NCI-H2081 (cell line): ENCODE results near the gene BEND2.
"Not testable (repeated sequence)": the region's sequence is repeated elsewhere in the genome, so short reads cannot be mapped to it uniquely, and the experiment has no call there.

Source experiments
- DNase-seq, 2 experiments: peaks; one replicate each; lab custom pipeline; 2025; lab: John Stamatoyannopoulos, UW

The BEND2 gene

DNA sequence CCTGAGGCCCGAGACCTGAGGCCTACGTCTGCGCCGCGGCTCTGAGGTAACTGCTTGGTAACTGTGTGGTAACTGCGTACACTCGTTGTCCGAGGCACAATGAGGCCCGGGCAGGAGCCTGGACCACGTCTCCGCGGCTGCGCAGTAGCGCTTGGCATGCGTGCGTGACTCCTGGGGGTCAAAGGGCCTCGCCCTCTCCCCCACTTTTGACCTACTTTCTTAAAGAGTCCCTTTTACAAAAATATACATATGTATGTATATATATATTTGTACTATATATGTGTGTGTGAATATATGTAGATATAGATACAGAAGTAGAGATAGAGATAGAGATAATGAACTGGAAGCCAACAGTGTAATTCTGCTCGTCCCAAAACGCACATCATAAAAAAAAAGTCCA is at the start of gene BEND2:
Gene BEND2, minus strand, starts transcription at position 101 of the 400 bp plus-strand sequence. CDS start 136 bp downstream, outside the sequence.
- no peak for DNase-seq

DNA sequence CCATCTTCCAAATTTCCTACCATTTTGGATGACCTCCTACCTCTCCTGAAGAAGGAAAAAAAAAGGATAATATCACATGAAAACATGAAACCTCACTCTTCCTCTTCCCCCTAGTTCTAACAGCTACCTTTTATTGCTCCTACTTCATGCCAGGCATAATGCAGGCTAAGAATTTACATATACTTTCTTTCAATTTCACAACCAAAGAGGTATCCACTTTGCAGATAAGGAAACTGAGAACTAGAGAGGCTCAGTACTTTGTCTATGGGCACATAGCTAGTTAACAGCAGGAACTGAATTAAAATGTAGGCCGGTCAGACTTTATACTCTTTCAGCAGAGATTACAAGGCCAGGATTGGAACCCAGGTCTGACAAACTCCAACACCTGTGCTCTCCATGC is 34.4 kb upstream of the BEND2 start:
- DNase-seq, result no peak

DNA sequence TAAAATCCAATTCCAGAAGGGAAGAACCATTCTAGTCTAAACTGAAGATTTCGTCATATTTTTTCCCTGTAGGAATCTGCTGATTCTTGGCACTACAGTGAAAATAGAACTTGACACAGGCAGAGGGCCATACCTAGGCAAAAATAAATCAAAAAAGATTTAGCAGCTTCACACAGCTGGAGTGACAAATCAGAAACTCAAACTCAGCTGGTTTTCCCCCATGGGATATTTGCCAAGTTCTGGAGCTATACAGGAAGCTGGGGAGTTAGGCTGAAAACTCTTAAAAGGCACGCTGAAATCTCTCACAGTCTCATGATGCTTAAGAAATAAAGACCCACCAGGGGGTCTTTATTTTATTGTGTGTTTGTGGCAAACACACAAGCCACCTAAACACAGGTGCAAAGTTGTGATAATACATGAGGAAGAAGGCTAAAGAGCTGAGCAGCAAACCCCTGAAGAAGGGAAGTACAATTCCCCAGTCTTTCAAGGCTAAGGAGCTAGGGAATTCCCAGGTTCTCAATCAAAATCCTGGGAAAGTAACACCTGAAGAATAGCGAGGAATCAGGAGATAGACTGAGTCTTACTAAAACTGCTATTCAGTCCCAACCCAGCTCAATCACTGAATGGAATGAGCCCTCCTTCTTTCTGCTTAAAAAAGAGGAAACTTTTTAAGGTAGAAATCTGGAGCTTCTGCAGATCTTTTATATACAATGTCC is 32.1 kb upstream of the BEND2 start:
- no peak for DNase-seq

DNA sequence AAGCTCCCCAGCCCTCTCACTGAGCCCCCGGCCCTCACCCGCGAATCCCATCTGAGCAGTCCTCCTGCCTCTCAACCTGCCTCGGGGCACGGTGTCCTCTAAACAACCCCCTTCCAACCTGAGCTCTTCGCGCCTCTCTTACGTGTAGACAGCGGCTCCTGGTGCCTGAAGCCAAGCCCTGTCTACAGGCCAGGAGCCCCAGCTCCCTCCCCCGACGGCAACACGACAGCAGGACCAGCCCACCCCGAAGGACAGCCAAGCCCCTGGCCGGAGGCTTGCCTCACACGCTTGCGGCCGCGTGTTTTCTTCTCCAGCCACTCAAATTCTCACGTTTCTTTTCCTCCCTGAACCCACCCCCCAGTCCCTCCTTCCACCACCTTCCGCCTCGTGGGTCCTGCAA is 9.0 kb upstream of the BEND2 start:
- DNase-seq, result not testable (repeated sequence)

DNA sequence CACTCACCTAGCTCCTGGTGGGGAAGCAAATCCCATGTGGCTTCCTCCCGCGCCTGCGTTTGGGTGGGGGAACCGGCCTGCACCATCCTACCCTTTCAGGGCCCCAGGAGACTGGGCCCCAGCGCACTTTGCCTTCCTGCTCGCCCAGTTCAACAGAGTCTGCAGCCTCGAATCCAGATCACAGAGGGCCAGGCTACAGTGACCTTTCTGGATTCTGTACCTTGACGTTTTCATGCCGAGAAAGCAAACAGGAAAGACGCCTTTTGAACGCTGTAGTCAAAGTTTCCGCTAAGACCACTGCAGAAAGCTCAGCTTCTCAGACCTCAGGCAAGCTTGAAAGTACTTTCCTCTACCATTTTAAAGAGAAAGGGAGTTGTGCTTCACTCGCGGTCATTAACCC is 7.4 kb upstream of the BEND2 start:
- DNase-seq, result no peak

DNA sequence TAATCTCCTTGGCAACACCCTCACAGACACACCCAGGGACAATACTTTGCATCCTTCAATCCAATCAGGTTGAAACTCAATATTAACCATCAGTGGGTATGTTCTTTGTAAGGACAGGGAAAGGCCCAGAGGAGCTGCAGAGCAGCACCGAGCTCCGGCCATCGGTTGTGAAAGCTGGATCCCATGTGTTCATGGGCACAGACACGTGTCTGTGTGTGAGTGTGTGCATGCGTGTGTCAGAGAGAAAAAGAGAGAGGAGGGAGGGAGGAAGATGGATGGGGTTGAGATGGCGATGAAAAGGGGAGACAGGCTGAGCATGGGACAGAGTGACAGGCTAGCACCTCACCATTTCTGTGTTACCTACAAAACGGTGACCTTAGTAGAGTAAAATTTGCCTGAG is 6.8 kb upstream of the BEND2 start:
- DNase-seq, result no peak

DNA sequence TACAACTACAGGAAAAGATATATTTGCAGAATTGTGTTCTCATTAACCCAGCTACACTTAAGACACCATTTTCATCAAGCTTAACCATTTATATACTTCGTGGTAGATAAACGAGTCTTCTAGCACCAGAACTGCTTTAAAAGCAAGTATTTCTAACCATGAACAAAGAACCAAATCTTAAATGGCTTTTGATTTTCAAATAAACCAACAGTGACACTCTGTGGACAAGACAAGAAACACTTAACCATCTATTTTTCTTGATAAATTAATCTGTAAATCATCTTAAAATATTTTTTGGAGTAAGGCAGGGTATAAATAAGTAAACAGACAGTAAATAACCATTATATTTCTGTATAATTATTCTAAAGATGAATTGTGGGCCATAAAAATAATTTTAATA is 10.2 kb downstream of the BEND2 start:
- DNase-seq, result no peak

DNA sequence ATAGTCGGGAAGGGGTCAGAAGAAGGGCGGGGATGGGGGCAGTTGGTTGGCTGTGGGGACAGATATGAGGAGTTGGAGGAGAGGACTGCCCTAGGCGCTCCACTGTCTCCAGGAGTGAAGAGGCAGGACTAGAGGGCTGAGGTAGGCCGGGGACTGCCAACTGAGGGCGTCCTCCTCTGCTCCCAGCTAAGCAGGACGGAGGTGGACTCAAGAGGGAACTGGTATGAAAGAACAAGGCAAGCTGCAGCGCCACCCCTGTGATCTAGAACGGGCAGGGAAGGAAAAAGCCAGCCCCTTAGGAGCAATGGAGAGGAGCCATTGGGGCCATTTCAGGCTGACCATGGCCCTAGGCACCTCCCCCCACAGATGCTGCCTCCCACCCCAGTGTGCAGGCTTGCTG is 14.0 kb downstream of the BEND2 start:
- DNase-seq, result no peak

DNA sequence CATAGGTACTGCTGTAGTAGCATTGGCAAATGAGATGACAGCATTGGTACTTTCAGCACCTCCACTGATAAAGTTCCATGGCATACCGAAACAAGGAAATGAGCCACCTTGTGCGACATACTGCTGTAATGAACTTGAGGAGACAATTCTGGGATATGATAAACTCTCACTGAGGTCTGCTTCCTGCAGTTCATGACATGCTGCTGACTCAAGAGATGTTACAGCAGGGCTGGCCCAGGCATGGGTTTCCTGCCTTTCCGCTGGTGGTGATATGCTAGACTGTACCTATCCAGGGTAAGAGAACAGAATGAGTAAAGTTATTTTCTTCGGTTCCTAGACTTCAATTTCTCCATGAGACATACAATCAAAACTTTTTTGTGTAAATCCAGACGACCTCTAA is 17.1 kb downstream of the BEND2 start:
- DNase-seq, result no peak

DNA sequence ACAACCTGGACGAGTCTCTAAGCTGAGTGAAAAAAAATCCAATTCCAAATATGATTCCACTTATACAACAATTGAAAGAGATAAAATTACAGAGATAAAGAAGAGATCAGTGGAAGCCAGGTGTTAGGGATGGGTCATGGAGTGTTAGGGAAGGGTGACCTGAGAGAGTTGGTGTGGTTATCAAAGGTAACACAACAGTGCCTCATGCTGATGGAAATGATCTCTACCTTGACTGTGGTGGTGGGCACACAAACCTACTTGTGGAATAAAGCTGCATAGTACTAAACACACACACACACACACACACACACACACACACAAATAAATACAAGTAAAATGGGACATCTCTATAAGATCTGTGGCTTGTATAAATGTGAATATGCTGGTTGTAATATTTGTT is 26.0 kb downstream of the BEND2 start:
- DNase-seq, result no peak

DNA sequence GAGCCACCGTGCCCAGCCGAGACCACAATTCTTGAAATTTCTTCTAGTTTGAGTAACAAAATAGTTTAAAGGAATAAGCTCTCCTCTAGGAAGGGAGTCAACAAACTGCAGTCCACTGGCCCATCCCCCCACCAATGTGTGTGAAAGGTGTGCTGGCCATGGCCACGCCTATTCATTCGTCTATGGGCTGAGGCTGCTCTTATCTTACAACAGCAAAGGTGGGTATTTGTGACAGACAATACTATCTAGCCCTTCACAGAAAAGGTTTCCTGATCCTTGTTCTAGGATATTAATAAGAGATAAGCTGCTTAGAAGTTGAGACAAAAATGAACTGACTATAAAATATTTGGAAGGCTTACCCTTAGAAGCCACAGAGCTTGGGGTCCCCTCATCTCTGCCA is 41.2 kb downstream of the BEND2 start:
- no peak for DNase-seq

DNA sequence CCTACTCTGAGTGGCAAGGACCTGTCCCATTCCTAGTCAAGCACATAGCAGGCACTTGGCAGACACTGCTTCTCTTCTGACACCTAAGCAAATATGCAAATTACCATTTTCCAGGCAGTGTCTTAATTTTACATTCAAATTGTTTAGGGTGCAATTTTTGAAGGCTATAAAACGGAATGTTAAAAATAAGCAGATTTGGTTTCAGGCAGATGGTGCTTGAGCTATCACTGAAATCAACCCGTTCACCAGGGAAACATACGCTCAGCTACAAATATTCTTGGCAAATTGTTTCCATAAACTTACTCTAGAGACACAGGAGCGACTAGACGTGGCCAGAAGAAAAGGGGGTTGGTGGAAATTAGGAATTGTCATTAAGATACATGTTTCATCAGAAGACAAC is 45.7 kb downstream of the BEND2 start:
- no peak for DNase-seq

DNA sequence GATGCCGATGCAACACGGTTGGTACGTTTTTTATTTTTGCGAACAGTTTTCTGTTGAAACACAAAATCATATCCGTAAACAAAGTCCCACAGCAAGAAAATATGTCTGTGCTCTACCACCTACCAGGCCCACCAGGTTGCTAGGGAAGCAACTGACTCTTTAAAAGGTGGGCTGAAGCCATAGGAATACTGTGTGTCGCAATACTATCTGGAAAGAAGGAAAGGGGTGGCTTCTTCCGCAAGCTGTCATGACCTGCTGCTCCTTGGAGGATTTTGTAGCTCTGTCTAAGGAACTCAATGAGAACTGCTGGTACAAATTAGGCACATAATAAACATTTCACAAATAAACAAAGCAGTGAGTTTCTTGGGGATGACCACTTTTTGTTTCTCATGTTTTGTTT is 46.5 kb downstream of the BEND2 start:
- DNase-seq, result no peak

DNA sequence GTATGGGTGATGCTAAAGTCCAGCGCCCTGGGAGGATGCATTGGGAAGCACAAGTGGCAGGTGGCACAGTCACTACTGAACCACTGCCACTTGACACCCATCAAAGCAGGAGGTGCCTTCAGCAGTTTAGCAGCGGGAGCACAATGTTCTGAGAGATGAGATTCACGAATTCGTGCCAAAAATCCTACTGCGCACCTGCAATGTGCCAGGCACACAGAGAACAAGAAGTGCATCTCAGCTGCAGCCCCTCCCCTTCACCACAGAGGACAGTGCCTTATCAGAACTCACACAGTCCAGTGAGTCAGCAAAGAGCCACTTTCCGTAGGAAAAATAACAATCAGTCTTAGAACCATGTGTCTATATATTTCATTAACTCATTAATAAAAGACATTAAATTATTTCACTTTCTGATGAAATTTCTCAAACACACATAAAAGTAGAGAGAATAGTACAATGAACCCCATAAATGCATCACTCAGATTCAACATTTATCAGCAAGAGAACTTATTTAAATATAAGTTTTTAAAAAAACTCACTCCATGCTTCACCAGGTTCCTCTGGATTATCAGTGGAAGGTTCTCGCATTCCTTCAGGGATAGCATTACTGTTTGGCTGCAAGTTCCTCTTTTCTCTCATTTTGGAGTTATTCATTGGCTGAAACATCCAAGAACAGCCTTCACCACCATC is 47.0 kb downstream of the BEND2 start:
- DNase-seq, result peak; percentile 22 to 74

DNA sequence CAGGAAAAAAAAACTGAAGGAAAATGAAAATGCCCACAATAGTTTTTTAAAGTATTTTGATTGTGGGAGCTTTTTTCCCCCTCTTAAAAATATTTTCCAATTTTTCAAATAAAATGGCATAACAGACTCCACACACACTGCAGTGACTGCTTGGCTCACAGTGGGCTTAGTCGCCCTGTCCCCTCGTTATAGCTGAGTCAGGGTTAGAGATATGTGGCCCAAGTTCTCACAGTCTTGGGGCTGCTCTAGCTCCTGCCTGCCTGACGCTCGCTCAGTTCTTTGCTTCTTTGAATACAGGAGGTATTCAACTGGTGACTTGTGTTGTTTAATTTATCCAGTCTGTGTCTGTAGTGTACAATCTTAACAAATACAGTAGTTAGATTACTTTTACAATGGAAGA is 47.7 kb downstream of the BEND2 start:
- no peak for DNase-seq

DNA sequence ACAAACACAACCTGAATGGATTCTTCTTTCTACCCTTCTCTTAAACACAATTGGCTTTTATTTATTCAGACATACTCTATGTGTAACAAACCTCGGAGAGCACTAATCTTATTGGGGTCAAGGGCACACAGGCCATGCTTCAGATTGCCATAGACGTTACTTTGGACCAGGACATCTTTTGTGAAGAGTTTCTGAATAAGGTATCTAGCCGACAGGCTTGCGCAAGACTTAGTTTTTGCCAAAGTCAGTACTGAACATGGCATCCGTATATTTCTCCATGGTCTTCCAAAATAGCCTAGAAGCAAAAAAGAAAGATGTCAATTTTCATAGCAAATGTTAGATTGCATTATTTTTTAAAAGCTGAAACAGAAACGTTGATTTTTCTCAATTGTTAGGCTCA is 49.8 kb downstream of the BEND2 start:
- no peak for DNase-seq

DNA sequence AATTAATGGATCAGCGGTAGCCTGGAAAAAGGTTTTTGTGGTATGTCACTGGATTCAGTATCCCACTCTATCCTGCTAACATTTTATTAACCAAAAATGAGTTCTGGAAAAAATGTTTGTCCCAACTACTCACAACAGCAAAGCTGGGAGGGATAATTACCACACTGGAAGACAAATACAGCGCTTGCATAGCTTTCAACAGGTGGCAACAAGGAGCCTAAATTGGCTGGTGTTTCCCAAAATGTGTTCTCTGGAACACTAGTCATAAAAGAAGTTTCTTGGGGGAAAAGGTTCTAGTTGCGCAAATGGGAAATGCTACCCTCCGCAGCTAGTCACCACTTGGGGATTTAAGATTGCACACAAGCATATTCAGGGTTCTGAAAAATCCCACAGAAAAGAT is 54.6 kb downstream of the BEND2 start:
- no peak for DNase-seq

DNA sequence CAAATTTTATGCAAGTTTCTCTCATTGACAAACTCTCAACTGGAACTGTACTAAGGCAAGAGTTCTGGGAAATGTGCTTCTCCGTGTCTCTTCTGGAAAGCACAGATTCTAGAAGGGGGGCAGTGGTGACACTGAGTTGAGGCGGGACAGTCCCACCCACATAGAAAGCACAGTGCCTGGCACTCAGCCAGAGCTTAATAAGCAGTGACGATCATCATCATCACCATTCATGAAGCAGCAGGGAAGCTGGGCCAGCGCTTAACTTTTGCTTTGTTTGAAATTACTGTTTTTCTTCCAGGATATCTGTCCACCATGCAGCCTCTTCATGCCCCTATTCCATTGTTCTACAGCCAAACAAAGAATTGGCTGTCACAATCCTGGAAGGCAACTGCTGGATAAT is 60.3 kb downstream of the BEND2 start:
- no peak for DNase-seq

DNA sequence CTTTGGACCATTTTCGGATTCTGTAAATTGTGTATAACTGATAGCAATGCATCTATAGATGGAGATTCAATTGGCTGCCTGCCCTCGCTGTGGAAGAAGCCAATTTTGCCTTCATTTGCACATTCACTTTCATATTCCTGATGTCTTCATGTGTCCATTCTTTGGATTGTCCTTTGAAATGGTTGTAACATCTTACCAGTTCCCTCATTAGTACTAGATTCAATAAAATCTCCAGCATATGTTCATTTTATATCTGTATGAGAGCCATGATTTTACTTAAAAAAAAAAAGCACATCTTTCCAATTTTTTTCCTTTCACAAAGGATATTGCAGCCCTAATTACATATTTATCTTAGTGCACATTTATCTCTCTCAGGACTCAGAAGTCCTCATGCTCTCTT is 61.7 kb downstream of the BEND2 start:
- DNase-seq, result no peak

DNA sequence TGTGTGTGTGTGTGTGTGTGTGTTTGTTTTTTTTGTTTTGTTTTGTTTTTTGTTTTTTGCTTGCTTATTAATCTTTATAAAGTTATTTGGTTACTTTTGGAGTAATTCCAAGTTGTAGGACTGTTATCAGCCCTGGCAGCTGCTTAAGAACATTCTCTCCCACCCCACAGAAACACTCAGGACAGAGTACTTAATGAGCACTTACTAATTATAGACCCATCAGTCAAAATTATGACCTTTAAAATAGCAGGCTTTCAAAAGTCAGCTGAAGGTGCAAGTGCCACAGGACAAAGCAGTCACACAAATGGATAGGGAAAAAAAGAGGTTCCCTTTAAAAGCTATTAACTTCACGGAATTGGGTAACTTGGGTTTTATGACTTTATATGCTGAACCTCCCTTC is 69.0 kb downstream of the BEND2 start:
- DNase-seq, result peak in 1 of 2 experiments; percentile 1

DNA sequence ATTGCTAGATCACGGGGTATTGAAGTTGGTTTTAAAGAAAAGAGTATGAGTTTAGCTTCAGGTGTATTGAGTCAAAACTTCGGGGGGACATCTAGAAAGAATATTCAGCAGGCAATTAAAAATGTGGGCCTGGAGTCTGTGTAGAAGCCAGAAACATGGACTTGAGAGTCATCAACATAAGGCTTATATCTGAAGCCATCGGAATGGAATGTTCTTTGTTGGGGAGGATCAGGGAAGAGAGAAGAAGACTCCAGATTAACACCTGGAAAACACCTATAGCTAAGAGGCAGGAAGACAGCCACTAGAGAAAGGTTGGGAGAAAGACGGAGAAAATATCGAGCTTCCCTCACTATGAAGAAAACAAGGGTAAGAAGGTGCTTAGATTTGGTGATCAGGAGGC is 69.5 kb downstream of the BEND2 start:
- DNase-seq, result no peak

DNA sequence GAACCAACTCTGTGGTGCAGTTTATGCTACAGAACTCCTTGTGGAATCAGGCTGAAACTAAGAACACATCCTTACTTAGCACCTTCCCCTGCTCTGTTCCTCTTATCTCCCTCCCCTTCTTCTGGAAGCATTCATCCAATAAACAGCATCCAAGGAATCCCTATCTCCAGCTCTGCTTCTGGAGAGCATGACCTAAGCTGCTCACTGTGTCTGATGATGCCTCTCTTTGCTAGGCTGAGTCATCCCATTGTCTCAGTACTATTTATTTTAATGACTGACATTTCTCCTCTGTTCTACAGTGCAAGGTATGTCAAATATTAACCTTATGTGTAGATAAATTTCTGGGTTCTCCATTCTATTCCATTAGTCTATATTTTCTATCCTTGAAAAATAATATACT is 71.2 kb downstream of the BEND2 start:
- no peak for DNase-seq

DNA sequence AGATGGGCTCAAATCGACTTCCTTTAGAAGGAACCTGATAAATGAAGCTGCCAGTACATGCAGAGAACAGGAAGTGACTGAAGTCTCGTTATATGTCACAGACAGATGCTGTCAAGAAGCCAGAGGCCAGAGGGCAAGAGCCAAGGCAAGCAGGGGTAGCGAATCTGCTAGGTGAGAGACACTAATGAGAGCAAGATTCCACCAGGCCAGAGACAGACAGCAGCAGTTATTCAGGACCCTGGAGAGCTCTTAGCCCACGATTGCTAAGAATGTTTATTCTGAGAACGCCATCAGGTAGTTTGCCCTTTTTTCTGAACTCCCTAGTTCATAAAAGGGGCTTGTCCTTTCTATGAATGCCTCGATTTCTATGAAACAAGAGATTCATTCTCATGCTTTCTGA is 73.7 kb downstream of the BEND2 start:
- no peak for DNase-seq

DNA sequence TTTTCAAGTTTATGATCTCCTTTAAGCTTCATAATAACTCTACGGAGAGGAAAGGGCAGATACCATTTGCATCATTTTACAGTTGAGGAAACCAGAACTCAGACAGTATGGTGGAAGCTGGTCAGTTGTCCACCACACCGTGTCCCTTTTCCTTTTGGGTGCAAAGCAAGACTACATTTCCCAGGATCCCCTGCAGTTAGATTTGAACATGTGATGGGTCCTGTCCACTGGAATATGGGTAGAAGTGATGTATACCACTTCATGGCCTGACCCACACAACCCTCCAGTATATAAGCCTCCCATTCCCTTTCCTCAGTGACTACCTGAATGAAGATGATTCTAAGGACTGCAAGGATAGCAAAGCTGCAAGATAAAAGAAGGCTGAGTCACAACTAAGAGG is 74.7 kb downstream of the BEND2 start:
- DNase-seq, result no peak
